Measurements from ENCODE around the gene TSGA10IP.

Gene TSGA10IP

DNA sequence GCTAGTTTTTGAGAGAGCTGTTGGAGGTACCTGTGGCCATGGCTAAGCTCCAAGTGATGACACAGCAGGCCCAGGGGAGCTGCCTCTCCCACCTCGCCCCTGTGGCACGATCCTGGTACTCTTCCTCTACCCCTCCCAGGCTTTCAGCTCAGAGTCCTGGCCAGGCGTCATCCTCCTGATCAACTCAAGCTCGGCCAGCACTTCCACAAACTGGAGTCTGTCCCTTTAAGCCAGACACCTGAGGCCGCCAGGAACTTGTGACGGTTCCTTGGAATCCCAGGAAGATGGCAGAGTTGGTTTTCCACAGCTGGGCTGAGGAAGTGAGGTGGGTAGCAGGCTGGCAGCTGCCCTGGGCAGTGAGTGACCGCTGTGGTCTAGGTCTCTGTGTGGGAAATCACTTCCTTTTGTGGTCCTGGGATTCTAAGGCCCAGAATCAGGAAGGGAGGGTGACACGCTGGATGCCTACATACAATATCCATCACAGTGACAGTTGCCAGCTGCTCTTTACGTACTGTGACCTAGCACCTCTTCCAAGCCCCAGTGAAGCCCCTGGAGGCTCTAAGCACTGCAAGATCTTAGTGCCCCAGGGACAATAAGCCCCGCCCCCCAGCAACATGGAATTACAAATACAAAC is 63.3 kb downstream of the TSGA10IP start:
- no peak for DNase-seq
